A673 (cell line): Measurements from ENCODE around the gene IQCN.

Experiments used
- EZH2 ChIP-seq: fragments of 200-600 bp; sonication (generic); IDR thresholded peaks from 2 replicates; pipeline ENCODE4 v1.6.1; 2017; ENCODE audit warnings: borderline replicate concordance, low read depth, mild to moderate bottlenecking, mixed read lengths, antibody characterized with exemption, low read length; ENCODE audit not compliant: poor library complexity, severe bottlenecking
- TF ChIP-seq, protein P1 (sequence below): fragments of 300-800, 200-600 bp; sonication (generic); conservative IDR thresholded peaks from 2 replicates; pipeline ENCODE4 v1.5.1; 2017; ENCODE audit warnings: low read depth, mild to moderate bottlenecking, antibody characterized with exemption, low read length, moderate library complexity, mixed read lengths

- TF ChIP-seq, protein P1, sequence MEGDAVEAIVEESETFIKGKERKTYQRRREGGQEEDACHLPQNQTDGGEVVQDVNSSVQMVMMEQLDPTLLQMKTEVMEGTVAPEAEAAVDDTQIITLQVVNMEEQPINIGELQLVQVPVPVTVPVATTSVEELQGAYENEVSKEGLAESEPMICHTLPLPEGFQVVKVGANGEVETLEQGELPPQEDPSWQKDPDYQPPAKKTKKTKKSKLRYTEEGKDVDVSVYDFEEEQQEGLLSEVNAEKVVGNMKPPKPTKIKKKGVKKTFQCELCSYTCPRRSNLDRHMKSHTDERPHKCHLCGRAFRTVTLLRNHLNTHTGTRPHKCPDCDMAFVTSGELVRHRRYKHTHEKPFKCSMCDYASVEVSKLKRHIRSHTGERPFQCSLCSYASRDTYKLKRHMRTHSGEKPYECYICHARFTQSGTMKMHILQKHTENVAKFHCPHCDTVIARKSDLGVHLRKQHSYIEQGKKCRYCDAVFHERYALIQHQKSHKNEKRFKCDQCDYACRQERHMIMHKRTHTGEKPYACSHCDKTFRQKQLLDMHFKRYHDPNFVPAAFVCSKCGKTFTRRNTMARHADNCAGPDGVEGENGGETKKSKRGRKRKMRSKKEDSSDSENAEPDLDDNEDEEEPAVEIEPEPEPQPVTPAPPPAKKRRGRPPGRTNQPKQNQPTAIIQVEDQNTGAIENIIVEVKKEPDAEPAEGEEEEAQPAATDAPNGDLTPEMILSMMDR: no peak
- no peak for TF ChIP-seq EZH2
Observed at GRCh38 chr19:18225702-18226468, 48.4 kb downstream of the IQCN start, which contains the start of gene PDE4C.
